SK-N-SH treated with all-trans-retinoic acid at 6 μM for 48 hours (cell line): ENCODE measurements around the gene XCR1.

ENCODE experiments used
- CSDC2 ChIP-seq: fragments of 250-450 bp; sonication (Bioruptor Pico); IDR thresholded peaks from 2 replicates; pipeline ENCODE4 v1.5.0; 2020; ENCODE audit warnings: mild to moderate bottlenecking, moderate library complexity
- ESRRG ChIP-seq: fragments of 250-450 bp; sonication (Bioruptor Pico); IDR thresholded peaks from 2 replicates; pipeline ENCODE4 v1.6.1; 2021; ENCODE audit warnings: mild to moderate bottlenecking
- GLIS3 ChIP-seq: fragments of 250-450 bp; sonication (Bioruptor Pico); IDR thresholded peaks from 2 replicates; pipeline ENCODE4 v1.5.0; 2020; ENCODE audit warnings: mild to moderate bottlenecking, moderate library complexity
- RARB ChIP-seq: fragments of 250-450 bp; sonication (Bioruptor Pico); IDR thresholded peaks from 2 replicates; pipeline ENCODE4 v1.8.0; 2021; ENCODE audit warnings: mild to moderate bottlenecking, moderate library complexity
- ZFP3 ChIP-seq: fragments of 250-450 bp; sonication (Bioruptor Pico); IDR thresholded peaks from 2 replicates; pipeline ENCODE4 v1.5.0; 2020; ENCODE audit warnings: mild to moderate bottlenecking, moderate library complexity
- ZNF565 ChIP-seq: fragments of 450-650 bp; formaldehyde crosslinking; conservative IDR thresholded peaks from 2 replicates; pipeline ENCODE4 v1.5.0; 2020; ENCODE audit warnings: low read depth, mild to moderate bottlenecking, moderate library complexity
- TF ChIP-seq, protein P1 (sequence below): fragments of 250-450 bp; sonication (Bioruptor Pico); IDR thresholded peaks from 2 replicates; pipeline ENCODE4 v1.8.0; 2020; ENCODE audit warnings: mild to moderate bottlenecking, moderate library complexity, borderline replicate concordance
- TF ChIP-seq, protein P2 (sequence below): fragments of 250-450 bp; sonication (Bioruptor Pico); IDR thresholded peaks from 2 replicates; pipeline ENCODE4 v1.5.1; 2020; ENCODE audit warnings: low read depth, mild to moderate bottlenecking, moderate library complexity

DNA sequence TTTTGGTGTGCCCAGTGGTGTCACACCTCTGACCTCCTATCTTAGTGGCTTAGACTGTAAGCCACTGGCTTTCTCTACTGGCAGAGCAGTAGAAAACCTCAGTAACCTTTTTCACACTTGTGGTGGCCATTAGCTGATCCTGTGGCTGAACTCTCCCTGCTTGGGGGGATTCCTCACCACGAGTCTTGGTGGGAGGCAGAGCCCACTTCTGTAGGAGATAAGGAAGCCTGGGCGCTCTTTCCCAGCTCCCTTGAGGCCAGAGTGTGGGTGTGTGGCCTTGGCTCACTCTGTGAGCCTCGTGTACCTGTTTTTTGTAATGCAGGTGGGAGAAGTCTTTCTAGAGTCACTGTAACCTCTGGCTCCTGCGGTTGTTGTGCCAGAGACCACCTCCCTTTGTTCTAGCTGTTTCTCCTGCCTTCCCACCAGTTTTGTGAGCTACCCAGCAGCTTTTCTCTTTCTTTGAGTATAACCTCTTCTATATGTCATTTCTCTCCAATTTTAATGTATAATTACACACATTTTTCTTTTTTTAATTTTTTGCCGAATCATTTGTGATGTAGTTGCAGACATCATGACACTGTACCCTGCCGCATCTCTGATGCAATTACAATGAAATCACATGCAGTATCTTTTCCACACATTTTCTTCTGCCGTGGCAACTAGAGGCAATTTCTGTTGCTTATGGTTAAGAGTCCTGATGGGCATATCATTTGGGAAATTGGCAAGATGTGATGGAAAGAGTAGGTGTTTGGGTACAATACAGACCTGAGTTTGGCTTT lies 13.8 kb downstream of the XCR1 start:
- TF ChIP-seq, protein P1, sequence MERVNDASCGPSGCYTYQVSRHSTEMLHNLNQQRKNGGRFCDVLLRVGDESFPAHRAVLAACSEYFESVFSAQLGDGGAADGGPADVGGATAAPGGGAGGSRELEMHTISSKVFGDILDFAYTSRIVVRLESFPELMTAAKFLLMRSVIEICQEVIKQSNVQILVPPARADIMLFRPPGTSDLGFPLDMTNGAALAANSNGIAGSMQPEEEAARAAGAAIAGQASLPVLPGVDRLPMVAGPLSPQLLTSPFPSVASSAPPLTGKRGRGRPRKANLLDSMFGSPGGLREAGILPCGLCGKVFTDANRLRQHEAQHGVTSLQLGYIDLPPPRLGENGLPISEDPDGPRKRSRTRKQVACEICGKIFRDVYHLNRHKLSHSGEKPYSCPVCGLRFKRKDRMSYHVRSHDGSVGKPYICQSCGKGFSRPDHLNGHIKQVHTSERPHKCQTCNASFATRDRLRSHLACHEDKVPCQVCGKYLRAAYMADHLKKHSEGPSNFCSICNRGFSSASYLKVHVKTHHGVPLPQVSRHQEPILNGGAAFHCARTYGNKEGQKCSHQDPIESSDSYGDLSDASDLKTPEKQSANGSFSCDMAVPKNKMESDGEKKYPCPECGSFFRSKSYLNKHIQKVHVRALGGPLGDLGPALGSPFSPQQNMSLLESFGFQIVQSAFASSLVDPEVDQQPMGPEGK: no peak
- TF ChIP-seq ZFP3 (no peak), CSDC2 (CRISPR knock-in tag) (no peak), GLIS3 (no peak), ZNF565 (CRISPR knock-in tag) (no peak), RARB (CRISPR knock-in tag) (no peak), ESRRG (CRISPR knock-in tag) (no peak)
- TF ChIP-seq, protein P2, sequence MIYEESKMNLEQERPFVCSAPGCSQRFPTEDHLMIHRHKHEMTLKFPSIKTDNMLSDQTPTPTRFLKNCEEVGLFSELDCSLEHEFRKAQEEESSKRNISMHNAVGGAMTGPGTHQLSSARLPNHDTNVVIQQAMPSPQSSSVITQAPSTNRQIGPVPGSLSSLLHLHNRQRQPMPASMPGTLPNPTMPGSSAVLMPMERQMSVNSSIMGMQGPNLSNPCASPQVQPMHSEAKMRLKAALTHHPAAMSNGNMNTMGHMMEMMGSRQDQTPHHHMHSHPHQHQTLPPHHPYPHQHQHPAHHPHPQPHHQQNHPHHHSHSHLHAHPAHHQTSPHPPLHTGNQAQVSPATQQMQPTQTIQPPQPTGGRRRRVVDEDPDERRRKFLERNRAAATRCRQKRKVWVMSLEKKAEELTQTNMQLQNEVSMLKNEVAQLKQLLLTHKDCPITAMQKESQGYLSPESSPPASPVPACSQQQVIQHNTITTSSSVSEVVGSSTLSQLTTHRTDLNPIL (CRISPR knock-in tag): no peak
